GM12865 (cell line): Measurements from ENCODE around the gene KBTBD8.
A peak's percentile ranks its signal among the peaks of the same experiment; 100 is the strongest.

Experiments
- DNase-seq: peaks from one replicate; pipeline ENCODE4 v3.0.0; 2010; ENCODE audit warnings: low read depth
- H3K4me3 ChIP-seq: 2 replicates; pipeline ENCODE4 v1.5.1; 2011; ENCODE audit warnings: mild to moderate bottlenecking, low read depth, low read length, control low read depth
- TF ChIP-seq, protein P1 (sequence below): IDR thresholded peaks from 2 replicates; pipeline ENCODE4 v1.5.1; 2011; ENCODE audit warnings: low read length, control low read depth, low read depth, inconsistent platforms; ENCODE audit not compliant: insufficient read depth; ENCODE audit errors: missing control alignments

The KBTBD8 gene

GRCh38 chr3:66957367-66957766 lies 40.7 kb upstream of the KBTBD8 start:
- TF ChIP-seq, protein P1, sequence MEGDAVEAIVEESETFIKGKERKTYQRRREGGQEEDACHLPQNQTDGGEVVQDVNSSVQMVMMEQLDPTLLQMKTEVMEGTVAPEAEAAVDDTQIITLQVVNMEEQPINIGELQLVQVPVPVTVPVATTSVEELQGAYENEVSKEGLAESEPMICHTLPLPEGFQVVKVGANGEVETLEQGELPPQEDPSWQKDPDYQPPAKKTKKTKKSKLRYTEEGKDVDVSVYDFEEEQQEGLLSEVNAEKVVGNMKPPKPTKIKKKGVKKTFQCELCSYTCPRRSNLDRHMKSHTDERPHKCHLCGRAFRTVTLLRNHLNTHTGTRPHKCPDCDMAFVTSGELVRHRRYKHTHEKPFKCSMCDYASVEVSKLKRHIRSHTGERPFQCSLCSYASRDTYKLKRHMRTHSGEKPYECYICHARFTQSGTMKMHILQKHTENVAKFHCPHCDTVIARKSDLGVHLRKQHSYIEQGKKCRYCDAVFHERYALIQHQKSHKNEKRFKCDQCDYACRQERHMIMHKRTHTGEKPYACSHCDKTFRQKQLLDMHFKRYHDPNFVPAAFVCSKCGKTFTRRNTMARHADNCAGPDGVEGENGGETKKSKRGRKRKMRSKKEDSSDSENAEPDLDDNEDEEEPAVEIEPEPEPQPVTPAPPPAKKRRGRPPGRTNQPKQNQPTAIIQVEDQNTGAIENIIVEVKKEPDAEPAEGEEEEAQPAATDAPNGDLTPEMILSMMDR: no peak

GRCh38 chr3:66958067-66958466 lies 40.0 kb upstream of the KBTBD8 start:
- TF ChIP-seq, protein P1: no peak
- no peak overlapping the region for H3K4me3 ChIP-seq
- no peak for DNase-seq

More at GRCh38 chr3:66957367-66957766, 40.7 kb upstream of the KBTBD8 start:
- H3K4me3 ChIP-seq: no peak overlapping the region
- no peak for DNase-seq

DNA sequence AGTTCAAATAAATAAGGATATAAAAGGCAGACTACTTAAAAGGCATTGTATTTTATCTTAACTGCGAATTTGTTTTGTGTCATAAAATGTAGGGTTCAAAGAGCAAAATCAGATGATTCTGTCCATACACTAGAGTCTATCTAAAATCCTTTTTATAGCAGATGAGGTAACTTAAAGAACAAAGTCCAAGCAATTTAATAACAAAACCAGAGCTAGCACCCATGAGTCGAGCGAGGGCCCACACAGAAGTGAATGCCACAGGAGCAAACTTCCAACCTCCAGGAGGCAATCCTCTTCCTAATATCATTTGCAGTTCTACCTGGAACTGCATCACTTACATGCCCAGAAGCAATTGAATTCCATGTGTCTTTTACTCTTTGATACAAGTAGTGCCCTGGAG lies 35.4 kb upstream of the KBTBD8 start:
- no peak overlapping the region for H3K4me3 ChIP-seq
- DNase-seq: no peak
- TF ChIP-seq, protein P1: no peak

DNA sequence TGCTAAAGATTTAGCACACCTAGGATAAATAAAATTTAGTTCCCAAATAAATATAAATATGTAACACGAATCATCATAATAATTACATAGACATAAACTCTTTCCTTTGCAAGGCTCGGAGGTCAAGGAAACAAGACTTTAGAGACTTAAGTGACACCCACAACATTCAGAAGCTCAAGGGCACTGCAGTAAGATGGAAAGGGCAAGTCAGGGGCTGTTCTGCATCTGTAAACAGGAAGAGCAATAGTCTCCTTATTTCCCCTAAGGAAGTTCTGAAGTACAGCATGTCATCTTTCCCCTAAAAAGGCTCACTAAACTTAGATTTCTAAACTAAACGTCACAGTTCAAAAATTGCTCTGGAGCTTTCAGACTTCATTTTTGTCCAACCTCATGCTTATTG lies 26.9 kb upstream of the KBTBD8 start:
- no peak overlapping the region for H3K4me3 ChIP-seq
- TF ChIP-seq, protein P1: no peak
- no peak for DNase-seq

- H3K4me3 ChIP-seq: peak overlapping the region; percentile 26
- TF ChIP-seq, protein P1: peak; percentile 86
- DNase-seq: peak; percentile 90
Measured at GRCh38 chr3:66971891-66972551, 26.1 kb upstream of the KBTBD8 start.

GRCh38 chr3:66980791-66981190 lies 17.3 kb upstream of the KBTBD8 start:
- no peak overlapping the region for H3K4me3 ChIP-seq
- TF ChIP-seq, protein P1: no peak
- DNase-seq: no peak

DNA sequence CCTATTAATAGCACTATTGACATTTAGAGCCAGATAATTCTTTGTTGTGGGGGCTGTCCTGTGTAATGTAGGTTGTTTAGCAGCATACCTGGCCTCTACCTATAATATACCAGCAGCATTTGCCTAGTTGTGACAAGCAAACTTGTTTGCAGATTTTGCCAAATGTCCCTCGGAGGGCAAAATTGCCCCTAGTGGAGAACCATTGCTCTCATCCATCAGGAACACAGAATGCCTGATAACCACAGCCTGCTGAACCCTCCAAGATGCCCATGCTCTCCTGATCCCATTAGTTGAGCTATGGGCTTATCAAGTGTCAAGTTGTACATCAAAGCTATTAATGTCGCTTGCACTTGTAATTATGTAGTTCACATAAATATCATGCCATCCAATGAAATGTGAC lies 15.0 kb upstream of the KBTBD8 start:
- DNase-seq: no peak
- TF ChIP-seq, protein P1: no peak
- no peak overlapping the region for H3K4me3 ChIP-seq
